Measurements from ENCODE around the gene PPY.

DNA sequence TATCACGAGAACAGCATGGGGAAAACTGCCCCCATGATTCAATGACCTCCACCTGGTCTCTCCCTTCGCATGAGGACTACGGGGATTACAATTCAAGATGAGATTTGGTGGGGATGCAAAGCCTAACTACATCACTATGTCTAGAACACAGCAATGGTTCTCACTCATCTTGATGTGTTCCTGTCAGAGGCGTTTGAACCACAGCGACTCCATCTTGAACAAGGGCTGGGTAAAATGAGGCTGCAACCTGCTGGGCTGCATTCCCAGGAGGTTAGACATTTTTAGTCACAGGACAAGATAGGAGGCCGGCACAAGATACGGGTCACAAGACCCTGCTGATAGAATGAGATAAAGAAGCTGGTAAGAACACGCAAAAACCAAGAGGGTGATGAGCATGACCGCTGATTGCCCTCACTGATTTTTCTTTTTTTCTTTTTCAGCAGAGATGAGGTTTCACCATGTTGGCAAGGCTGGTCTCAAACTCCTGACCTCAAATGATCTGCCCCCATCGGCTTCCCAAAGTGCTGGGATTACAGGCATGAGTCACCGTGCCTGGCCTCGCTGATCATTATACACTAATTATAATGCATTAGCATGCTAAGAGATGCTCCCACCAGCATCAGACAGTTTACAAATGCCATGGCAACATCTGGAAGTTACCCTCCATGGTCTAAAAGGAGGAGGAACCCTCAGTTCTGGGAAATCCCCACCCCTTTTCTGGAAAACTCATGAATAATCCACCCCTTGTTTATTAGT is 3.0 kb upstream of the PPY start:
- TF ChIP-seq GATA2 (IDR thresholded peaks at IDR 0.05; ENCODE audit: low read depth, low read length) (no peak), GATA3 (IDR thresholded peaks at IDR 0.05; ENCODE audit: low read depth, low read length) (no peak)

Measured in SH-SY5Y (cell line).